DMS153 treated with DMSO at 0.1 percent for 48 hours (cell line): ENCODE results near the gene UTS2.

Experiments
- DNase-seq: peaks from one replicate; lab custom pipeline; 2025; ENCODE audit not compliant: unreplicated experiment; lab: John Stamatoyannopoulos, UW

UTS2 gene

GRCh38 chr1:7813677-7814373 is 39.0 kb downstream of the UTS2 start:
- no peak for DNase-seq

GRCh38 chr1:7811476-7811875 is 41.4 kb downstream of the UTS2 start:
- DNase-seq = no peak

GRCh38 chr1:7810395-7810794 is 42.5 kb downstream of the UTS2 start:
- no peak for DNase-seq

- no peak for DNase-seq
Measured at GRCh38 chr1:7809742-7810141, 43.1 kb downstream of the UTS2 start.

- DNase-seq = peak; percentile 9
Measured at GRCh38 chr1:7808253-7808844, 44.5 kb downstream of the UTS2 start.

- DNase-seq = no peak
Measured at GRCh38 chr1:7805460-7805859, 47.4 kb downstream of the UTS2 start.
